Caco-2 (cell line): ENCODE data around the gene OLA1. TPM values are rescaled to one million over a fixed set of nuclear protein-coding genes. Genes with fewer than 3 reads are reported as not detected.

Experiments used
- BruUV-seq: library from RNA; stranded (reverse); fragments of 400-500 nt; replicated peaks from 2 replicates; lab custom pipeline; 2021; lab: Mats Ljungman, UMichigan
- CTCF ChIA-PET: fragments of 300-600 bp; sonication (Branson Sonifier 250); formaldehyde crosslinking; loops from one replicate; lab custom pipeline; 2022; ENCODE audit warnings: antibody characterized with exemption; lab: Charles Lee
- POLR2A ChIA-PET: fragments of 300-600 bp; sonication (Branson Sonifier 250); formaldehyde crosslinking; loops from one replicate; lab custom pipeline; 2022; ENCODE audit warnings: antibody characterized with exemption; lab: Charles Lee
- DNase-seq, 2 experiments: peaks; one replicate each; pipeline versions ENCODE4 v3.0.0 to v3.0.0-alpha.2; 2020 to 2022
- H3K27me3 ChIP-seq: replicated peaks from 2 replicates; pipeline ENCODE4 v1.6.0; 2011; ENCODE audit warnings: low read length; ENCODE audit not compliant: control insufficient read depth, insufficient read depth
- H3K36me3 ChIP-seq: 2 replicates; pipeline ENCODE4 v1.5.1; 2011; ENCODE audit warnings: low read length; ENCODE audit not compliant: control insufficient read depth, insufficient read depth
- H3K4me1 ChIP-seq: fragments of 250-450 bp; sonication (Bioruptor Pico); 2 replicates; pipeline ENCODE4 v1.5.1; 2020; ENCODE audit warnings: mild to moderate bottlenecking
- H3K4me3 ChIP-seq: 2 replicates; pipeline ENCODE4 v1.5.1; 2011; ENCODE audit warnings: low read depth, mild to moderate bottlenecking, control low read depth, low read length
- H3K9me3 ChIP-seq: fragments of 250-450 bp; sonication (Bioruptor Pico); 2 replicates; pipeline ENCODE4 v1.5.1; 2020; ENCODE audit warnings: mild to moderate bottlenecking, moderate library complexity
- H3K27ac Mint-ChIP-seq: one replicate; pipeline ENCODE4 v1.8.0; 2022; ENCODE audit warnings: mixed read lengths; ENCODE audit not compliant: unreplicated experiment
- H3K27me3 Mint-ChIP-seq: one replicate; pipeline ENCODE4 v1.8.0; 2022; ENCODE audit warnings: mixed read lengths; ENCODE audit not compliant: insufficient read depth, unreplicated experiment
- H3K36me3 Mint-ChIP-seq: one replicate; pipeline ENCODE4 v1.8.0; 2022; ENCODE audit warnings: mild to moderate bottlenecking, mixed read lengths; ENCODE audit not compliant: insufficient read depth, unreplicated experiment
- H3K4me1 Mint-ChIP-seq: one replicate; pipeline ENCODE4 v1.8.0; 2022; ENCODE audit warnings: low read depth, mixed read lengths; ENCODE audit not compliant: unreplicated experiment
- H3K4me3 Mint-ChIP-seq: one replicate; pipeline ENCODE4 v1.8.0; 2022; ENCODE audit warnings: mild to moderate bottlenecking, moderate library complexity, mixed read lengths; ENCODE audit not compliant: unreplicated experiment
- H3K9me3 Mint-ChIP-seq: one replicate; pipeline ENCODE4 v1.8.0; 2022; ENCODE audit warnings: mixed read lengths; ENCODE audit not compliant: unreplicated experiment
- intact Hi-C: fragments of 100-400 bp; cut with micrococcal nuclease; formaldehyde crosslinking; loops from one replicate; pipeline ENCODE4 v1.10.0; 2022; ENCODE audit not compliant: unreplicated experiment
- total RNA-seq: library from RNA; stranded (reverse); gene quantifications from 2 replicates; pipeline ENCODE4 v1.2.3, GENCODE V29; 2022
- TF ChIP-seq, protein P1 (sequence below), 2 experiments: fragments of 200-600 bp in 1 of 2; IDR thresholded peaks; 1 replicate in 1 of 2; 2 replicates in 1 of 2; pipeline versions ENCODE4 v1.5.1 to v1.8.0; 2011 to 2022; ENCODE audit warnings: antibody characterized with exemption in 1 of 2, control low read depth in 1 of 2, inconsistent platforms in 1 of 2, low read depth in 1 of 2, low read length in 1 of 2, mild to moderate bottlenecking in 1 of 2, moderate library complexity in 1 of 2; ENCODE audit not compliant: insufficient read depth in 1 of 2, severe bottlenecking in 1 of 2, unreplicated experiment in 1 of 2

The OLA1 gene
- total RNA-seq, 1 experiment from 2014 or later, result 177 TPM

DNA sequence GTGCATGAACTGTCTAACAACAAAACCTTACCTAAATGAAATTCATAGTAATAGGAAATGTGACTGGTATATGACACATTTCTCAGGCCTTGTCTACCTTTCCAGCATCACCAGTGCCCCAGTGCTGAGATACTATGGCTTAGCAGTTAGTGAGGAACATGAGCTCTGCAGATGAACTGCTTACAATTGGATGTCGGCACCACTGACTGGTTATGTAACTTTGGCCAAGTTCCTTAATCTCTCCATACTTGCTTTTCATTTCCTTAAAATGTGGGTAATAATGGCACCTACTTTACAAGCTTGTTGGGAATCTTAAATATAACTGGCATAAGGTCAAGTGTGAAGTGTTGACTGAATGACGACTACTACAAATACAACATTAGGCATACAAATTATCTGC lies 136.3 kb downstream of the OLA1 start:
- H3K4me3 ChIP-seq, result no peak overlapping the region
- no peaks in the 10 kb centered on the region for H3K27me3 ChIP-seq
- TF ChIP-seq, protein P1, sequence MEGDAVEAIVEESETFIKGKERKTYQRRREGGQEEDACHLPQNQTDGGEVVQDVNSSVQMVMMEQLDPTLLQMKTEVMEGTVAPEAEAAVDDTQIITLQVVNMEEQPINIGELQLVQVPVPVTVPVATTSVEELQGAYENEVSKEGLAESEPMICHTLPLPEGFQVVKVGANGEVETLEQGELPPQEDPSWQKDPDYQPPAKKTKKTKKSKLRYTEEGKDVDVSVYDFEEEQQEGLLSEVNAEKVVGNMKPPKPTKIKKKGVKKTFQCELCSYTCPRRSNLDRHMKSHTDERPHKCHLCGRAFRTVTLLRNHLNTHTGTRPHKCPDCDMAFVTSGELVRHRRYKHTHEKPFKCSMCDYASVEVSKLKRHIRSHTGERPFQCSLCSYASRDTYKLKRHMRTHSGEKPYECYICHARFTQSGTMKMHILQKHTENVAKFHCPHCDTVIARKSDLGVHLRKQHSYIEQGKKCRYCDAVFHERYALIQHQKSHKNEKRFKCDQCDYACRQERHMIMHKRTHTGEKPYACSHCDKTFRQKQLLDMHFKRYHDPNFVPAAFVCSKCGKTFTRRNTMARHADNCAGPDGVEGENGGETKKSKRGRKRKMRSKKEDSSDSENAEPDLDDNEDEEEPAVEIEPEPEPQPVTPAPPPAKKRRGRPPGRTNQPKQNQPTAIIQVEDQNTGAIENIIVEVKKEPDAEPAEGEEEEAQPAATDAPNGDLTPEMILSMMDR (IDR thresholded peaks at IDR 0.05; ENCODE audit: insufficient read depth in 1 of 2, low read depth in 1 of 2, low read length in 1 of 2, severe bottlenecking in 1 of 2, unreplicated experiment in 1 of 2), result no peak
- intact Hi-C loops, result no loop called here
- Mint-ChIP-seq H3K4me3 (no peak overlapping the region), H3K9me3 (no peaks in the 10 kb centered on the region), H3K27ac (no peak overlapping the region), H3K36me3 (peaks cover 14% of the 10 kb centered on the region), H3K4me1 (peaks cover 6% of the 10 kb centered on the region), H3K27me3 (no peaks in the 10 kb centered on the region)
- H3K9me3 ChIP-seq, result no peaks in the 10 kb centered on the region
- ChIA-PET POLR2A (no interaction called here), CTCF (no interaction called here)
- no peak for DNase-seq
- no peaks in the 10 kb centered on the region for H3K36me3 ChIP-seq
- H3K4me1 ChIP-seq, result no peaks in the 10 kb centered on the region
- BruUV-seq, result no TSS peak

DNA sequence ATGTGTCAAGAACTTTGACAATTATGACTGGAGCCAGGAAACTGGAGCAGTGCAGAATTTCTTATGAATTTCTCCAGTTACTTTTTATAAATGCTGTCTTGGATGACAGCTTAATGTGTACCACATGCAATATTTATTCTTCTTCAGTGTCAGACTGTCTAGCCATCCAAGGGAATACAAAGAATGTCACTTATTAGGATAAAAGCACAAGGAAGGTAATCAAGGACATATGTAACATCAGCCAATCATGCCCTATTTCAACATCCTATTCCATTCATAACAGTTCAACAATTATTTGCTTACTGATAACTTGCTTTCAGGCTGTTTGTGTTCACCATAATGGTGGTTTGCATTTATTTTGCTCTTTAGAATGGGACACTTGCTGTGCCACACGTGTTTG lies 139.8 kb downstream of the OLA1 start:
- Mint-ChIP-seq H3K27me3 (no peaks in the 10 kb centered on the region), H3K27ac (no peak overlapping the region), H3K4me3 (no peak overlapping the region), H3K9me3 (no peaks in the 10 kb centered on the region), H3K36me3 (peaks cover 4% of the 10 kb centered on the region), H3K4me1 (peaks cover 6% of the 10 kb centered on the region)
- H3K27me3 ChIP-seq, result no peaks in the 10 kb centered on the region
- ChIA-PET CTCF (no interaction called here), POLR2A (no interaction called here)
- no peak for DNase-seq
- H3K36me3 ChIP-seq, result no peaks in the 10 kb centered on the region
- no TSS peak for BruUV-seq
- no peaks in the 10 kb centered on the region for H3K4me1 ChIP-seq
- TF ChIP-seq, protein P1 (IDR thresholded peaks at IDR 0.05; ENCODE audit: insufficient read depth in 1 of 2, low read depth in 1 of 2, low read length in 1 of 2, severe bottlenecking in 1 of 2, unreplicated experiment in 1 of 2), result no peak
- intact Hi-C loops, result no loop called here
- H3K4me3 ChIP-seq, result no peak overlapping the region
- no peaks in the 10 kb centered on the region for H3K9me3 ChIP-seq

DNA sequence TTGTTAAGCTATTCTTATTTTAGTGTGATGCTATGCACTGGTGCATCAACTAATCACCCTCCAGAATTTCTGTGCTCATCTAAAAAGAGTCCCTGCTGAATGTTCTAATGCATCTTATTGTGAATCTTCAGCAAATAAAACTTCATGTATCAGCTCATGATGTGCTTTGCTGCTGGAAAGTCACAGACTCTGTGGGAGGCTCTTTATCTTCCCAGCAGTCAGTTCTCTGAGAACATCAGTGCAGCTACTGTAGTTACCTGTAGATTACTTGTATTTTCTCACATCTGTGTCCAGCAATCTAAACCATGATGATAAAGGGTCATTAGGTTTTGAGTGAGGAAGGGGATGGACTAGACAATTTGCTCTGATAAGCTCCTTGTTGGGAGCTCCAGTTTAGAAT lies 141.6 kb downstream of the OLA1 start:
- no peak overlapping the region for H3K27ac Mint-ChIP-seq
- BruUV-seq, result no TSS peak
- intact Hi-C loops, result no loop called here

More for the DNA sequence above, 141.6 kb downstream of the OLA1 start:
- Mint-ChIP-seq H3K36me3 (peaks cover 10% of the 10 kb centered on the region), H3K9me3 (no peaks in the 10 kb centered on the region), H3K4me3 (no peak overlapping the region), H3K27me3 (no peaks in the 10 kb centered on the region), H3K4me1 (peaks cover 6% of the 10 kb centered on the region)
- TF ChIP-seq, protein P1 (IDR thresholded peaks at IDR 0.05; ENCODE audit: insufficient read depth in 1 of 2, low read depth in 1 of 2, low read length in 1 of 2, severe bottlenecking in 1 of 2, unreplicated experiment in 1 of 2), result no peak
- no peaks in the 10 kb centered on the region for H3K9me3 ChIP-seq
- DNase-seq, result no peak
- ChIA-PET CTCF (no interaction called here), POLR2A (no interaction called here)
- H3K27me3 ChIP-seq, result no peaks in the 10 kb centered on the region
- H3K4me1 ChIP-seq, result no peaks in the 10 kb centered on the region
- no peak overlapping the region for H3K4me3 ChIP-seq
- H3K36me3 ChIP-seq, result no peaks in the 10 kb centered on the region
